ENCODE data around the gene MARCHF2. TPM values are rescaled to one million over a fixed set of nuclear protein-coding genes. Genes with fewer than 3 reads are reported as not detected.

Gene MARCHF2
- total RNA-seq, 1 experiment from 2014 or later: 58.7 TPM

DNA sequence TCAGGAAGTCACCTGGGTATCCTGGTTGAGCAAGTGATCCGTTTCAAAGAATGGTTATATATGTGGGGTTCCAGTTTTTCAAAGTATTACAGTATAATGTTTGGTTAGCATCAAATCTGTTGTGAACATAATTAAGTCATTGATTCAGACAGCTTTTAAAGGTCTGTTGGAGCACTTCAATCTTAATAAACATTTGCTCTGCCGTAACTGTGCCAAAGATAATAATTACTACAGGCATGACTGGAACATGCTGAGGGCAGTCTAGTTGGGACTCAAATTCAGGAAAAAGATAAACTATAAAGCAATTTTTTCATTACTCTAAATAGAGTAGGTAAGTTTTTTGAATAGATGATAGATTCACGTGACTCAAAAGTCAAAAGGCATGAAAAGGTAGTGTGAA, 55.0 kb downstream of the MARCHF2 start:
- H3K9me2 ChIP-seq (replicated peaks; ENCODE audit: low read length): no peaks in the 10 kb centered on the region
- no peaks in the 10 kb centered on the region for H3K27me3 ChIP-seq (ENCODE audit: low read length)
- POLR2A ChIA-PET (ENCODE audit: unreplicated experiment): no interaction called here
- ATAC-seq (no peak), DNase-seq (no peak)
- H3K79me2 ChIP-seq (ENCODE audit: low read length): peaks cover 76% of the 10 kb centered on the region
- no peak overlapping the region for H3K4me3 ChIP-seq (ENCODE audit: low read length)
- no peak overlapping the region for H3K27ac ChIP-seq (ENCODE audit: low read length)
- H2AFZ ChIP-seq (ENCODE audit: low read length): no peak overlapping the region
- peaks cover 38% of the 10 kb centered on the region for H4K20me1 ChIP-seq (ENCODE audit: low read length)
- peaks cover 86% of the 10 kb centered on the region for H3K36me3 ChIP-seq (ENCODE audit: low read depth, low read length)
- BruUV-seq (replicated peaks): no TSS peak
- no peak overlapping the region for H3K9ac ChIP-seq (ENCODE audit: low read length)
- H3F3A ChIP-seq (ENCODE audit: low read length, unreplicated experiment): no peaks in the 10 kb centered on the region
- TF ChIP-seq EZH2phosphoT487 (IDR thresholded peaks at IDR 0.05; ENCODE audit: borderline replicate concordance, low read length) (no peak), EZH2 (IDR thresholded peaks at IDR 0.05; ENCODE audit: low read length, unreplicated experiment) (no peak), CTCF (conservative IDR thresholded peaks at IDR 0.05; ENCODE audit: low read depth, low read length) (no peak)
- H3K4me2 ChIP-seq (ENCODE audit: low read length): no peak overlapping the region
- intact Hi-C loops (cut with micrococcal nuclease): no loop called here
- H3K4me1 ChIP-seq (ENCODE audit: insufficient read depth, low read length): no peaks in the 10 kb centered on the region
- H3K9me3 ChIP-seq (ENCODE audit: low read length): no peaks in the 10 kb centered on the region
- CTCF ChIA-PET: no interaction called here

- Histone ChIP-seq H3K36me3 (ENCODE audit: low read depth, low read length) (peaks cover 86% of the 10 kb centered on the region), H3K27ac (ENCODE audit: low read length) (no peak overlapping the region), H3F3A (ENCODE audit: low read length, unreplicated experiment) (no peaks in the 10 kb centered on the region), H2AFZ (ENCODE audit: low read length) (no peak overlapping the region), H3K9me2 (replicated peaks; ENCODE audit: low read length) (no peaks in the 10 kb centered on the region), H3K27me3 (ENCODE audit: low read length) (no peaks in the 10 kb centered on the region), H3K4me1 (ENCODE audit: insufficient read depth, low read length) (no peaks in the 10 kb centered on the region), H3K4me2 (ENCODE audit: low read length) (no peak overlapping the region), H3K9me3 (ENCODE audit: low read length) (no peaks in the 10 kb centered on the region), H3K79me2 (ENCODE audit: low read length) (peaks cover 72% of the 10 kb centered on the region), H4K20me1 (ENCODE audit: low read length) (peaks cover 34% of the 10 kb centered on the region), H3K9ac (ENCODE audit: low read length) (no peak overlapping the region), H3K4me3 (ENCODE audit: low read length) (no peak overlapping the region)
- no TSS peak for BruUV-seq (replicated peaks)
- ATAC-seq (no peak), DNase-seq (no peak)
- TF ChIP-seq CTCF (conservative IDR thresholded peaks at IDR 0.05; ENCODE audit: low read depth, low read length) (no peak), EZH2phosphoT487 (IDR thresholded peaks at IDR 0.05; ENCODE audit: borderline replicate concordance, low read length) (no peak), EZH2 (IDR thresholded peaks at IDR 0.05; ENCODE audit: low read length, unreplicated experiment) (no peak)
- intact Hi-C loops (cut with micrococcal nuclease): no loop called here
- POLR2A ChIA-PET (ENCODE audit: unreplicated experiment): no interaction called here
- CTCF ChIA-PET: no interaction called here
These were observed 55.8 kb downstream of the MARCHF2 start for GRCh38 chr19:8468761-8469373.

GRCh38 chr19:8469613-8470368, 56.7 kb downstream of the MARCHF2 start:
- no peak overlapping the region for H2AFZ ChIP-seq (ENCODE audit: low read length)
- TF ChIP-seq EZH2 (IDR thresholded peaks at IDR 0.05; ENCODE audit: low read length, unreplicated experiment) (no peak), CTCF (conservative IDR thresholded peaks at IDR 0.05; ENCODE audit: low read depth, low read length) (no peak), EZH2phosphoT487 (IDR thresholded peaks at IDR 0.05; ENCODE audit: borderline replicate concordance, low read length) (no peak)
- H3K4me2 ChIP-seq (ENCODE audit: low read length): no peak overlapping the region
- no peaks in the 10 kb centered on the region for H3F3A ChIP-seq (ENCODE audit: low read length, unreplicated experiment)
- no peaks in the 10 kb centered on the region for H3K9me3 ChIP-seq (ENCODE audit: low read length)
- no TSS peak for BruUV-seq (replicated peaks)
- peaks cover 69% of the 10 kb centered on the region for H3K79me2 ChIP-seq (ENCODE audit: low read length)
- no peak overlapping the region for H3K4me3 ChIP-seq (ENCODE audit: low read length)
- no peak for DNase-seq
- H4K20me1 ChIP-seq (ENCODE audit: low read length): peaks cover 36% of the 10 kb centered on the region
- POLR2A ChIA-PET (ENCODE audit: unreplicated experiment): no interaction called here
- H3K36me3 ChIP-seq (ENCODE audit: low read depth, low read length): peaks cover 89% of the 10 kb centered on the region
- no peak for ATAC-seq
- no peaks in the 10 kb centered on the region for H3K27me3 ChIP-seq (ENCODE audit: low read length)
- CTCF ChIA-PET: no interaction called here
- H3K9ac ChIP-seq (ENCODE audit: low read length): no peak overlapping the region
- no peaks in the 10 kb centered on the region for H3K9me2 ChIP-seq (replicated peaks; ENCODE audit: low read length)
- no peak overlapping the region for H3K27ac ChIP-seq (ENCODE audit: low read length)
- intact Hi-C loops (cut with micrococcal nuclease): no loop called here
- no peaks in the 10 kb centered on the region for H3K4me1 ChIP-seq (ENCODE audit: insufficient read depth, low read length)

Data from PC-3 (cell line).